ENCODE data around the gene RARB. TPM values are rescaled to one million over a fixed set of nuclear protein-coding genes. Genes with fewer than 3 reads are reported as not detected.

RARB gene
- total RNA-seq, 1 donor from 2014 or later = not detected

- peaks cover 5% of the 10 kb centered on the region for H3K4me1 Mint-ChIP-seq (ENCODE audit: unreplicated experiment)
- H3K36me3 Mint-ChIP-seq (ENCODE audit: low read depth, unreplicated experiment) = no peaks in the 10 kb centered on the region
- H3K9me3 Mint-ChIP-seq (ENCODE audit: unreplicated experiment) = no peaks in the 10 kb centered on the region
- H3K4me3 Mint-ChIP-seq (ENCODE audit: unreplicated experiment) = no peak overlapping the region
- peaks cover 8% of the 10 kb centered on the region for H3K27me3 Mint-ChIP-seq (ENCODE audit: unreplicated experiment)
- no peak for TF ChIP-seq CTCF (IDR thresholded peaks at IDR 0.05; ENCODE audit: unreplicated experiment)
- DNase-seq (ENCODE audit: low spot score) = no peak
- no peak overlapping the region for H3K27ac Mint-ChIP-seq (ENCODE audit: unreplicated experiment)
Measured at GRCh38 chr3:25589104-25589782, 161.2 kb downstream of the RARB start.

DNA sequence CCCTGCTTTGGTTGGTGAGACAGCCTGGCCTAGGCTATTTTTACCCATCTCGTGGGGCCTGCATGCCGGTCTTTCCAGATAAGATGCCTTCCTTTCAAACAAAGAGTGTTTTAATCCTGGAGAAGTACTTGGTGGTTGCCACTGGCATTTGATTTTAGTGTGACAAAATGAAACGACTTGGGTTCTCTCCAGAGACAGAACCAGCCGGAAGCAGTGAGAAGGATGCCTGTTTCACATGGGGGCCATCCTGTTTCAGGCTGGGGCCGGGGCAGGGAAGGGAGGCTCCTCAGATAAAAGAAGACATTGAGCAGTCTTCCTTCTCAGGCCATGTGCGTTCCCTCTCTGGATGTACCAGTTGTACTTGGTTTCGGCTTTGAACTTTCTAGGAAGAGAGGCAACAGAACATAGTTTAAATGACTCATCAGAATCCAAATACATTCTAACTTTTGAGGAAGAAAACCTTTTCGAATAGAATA is 161.8 kb downstream of the RARB start:
- no peak overlapping the region for H3K27ac Mint-ChIP-seq (ENCODE audit: unreplicated experiment)
- H3K4me3 Mint-ChIP-seq (ENCODE audit: unreplicated experiment) = no peak overlapping the region
- no peaks in the 10 kb centered on the region for H3K36me3 Mint-ChIP-seq (ENCODE audit: low read depth, unreplicated experiment)
- H3K4me1 Mint-ChIP-seq (ENCODE audit: unreplicated experiment) = peaks cover 5% of the 10 kb centered on the region
- TF ChIP-seq CTCF (IDR thresholded peaks at IDR 0.05; ENCODE audit: unreplicated experiment) = no peak
- H3K27me3 Mint-ChIP-seq (ENCODE audit: unreplicated experiment) = peaks cover 6% of the 10 kb centered on the region
- no peaks in the 10 kb centered on the region for H3K9me3 Mint-ChIP-seq (ENCODE audit: unreplicated experiment)
- DNase-seq (ENCODE audit: low spot score) = no peak

DNA sequence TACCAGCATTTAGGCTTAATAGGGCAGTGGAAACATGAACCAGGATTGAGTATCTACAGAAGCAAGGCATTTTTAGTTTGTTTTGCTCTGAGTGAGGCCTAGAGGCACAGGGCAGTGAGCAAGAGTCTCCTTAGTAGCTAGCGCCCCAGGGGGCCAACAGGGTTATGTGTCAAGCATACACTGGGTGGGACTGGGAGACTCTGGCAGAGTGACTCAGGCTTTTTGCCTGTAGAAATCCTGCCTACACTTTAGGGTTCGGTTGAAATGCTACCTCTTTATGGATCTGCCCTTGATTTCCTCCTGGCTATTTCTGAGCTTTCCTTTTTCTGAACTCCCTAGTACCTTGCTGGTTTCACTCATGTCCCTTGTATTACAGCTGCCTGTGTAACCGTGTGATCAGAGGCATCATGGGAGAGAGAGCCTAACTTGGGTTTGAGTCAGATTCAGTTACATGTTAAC is 164.5 kb downstream of the RARB start:
- no peak for DNase-seq (ENCODE audit: low spot score)
- no peak overlapping the region for H3K4me3 Mint-ChIP-seq (ENCODE audit: unreplicated experiment)
- no peak overlapping the region for H3K27ac Mint-ChIP-seq (ENCODE audit: unreplicated experiment)
- H3K9me3 Mint-ChIP-seq (ENCODE audit: unreplicated experiment) = no peaks in the 10 kb centered on the region
- peaks cover 4% of the 10 kb centered on the region for H3K27me3 Mint-ChIP-seq (ENCODE audit: unreplicated experiment)
- no peak for TF ChIP-seq CTCF (IDR thresholded peaks at IDR 0.05; ENCODE audit: unreplicated experiment)
- H3K4me1 Mint-ChIP-seq (ENCODE audit: unreplicated experiment) = peaks cover 5% of the 10 kb centered on the region
- peaks cover 11% of the 10 kb centered on the region for H3K36me3 Mint-ChIP-seq (ENCODE audit: low read depth, unreplicated experiment)

GRCh38 chr3:25593001-25593400 is 164.9 kb downstream of the RARB start:
- H3K27ac Mint-ChIP-seq (ENCODE audit: unreplicated experiment) = no peak overlapping the region
- peaks cover 5% of the 10 kb centered on the region for H3K4me1 Mint-ChIP-seq (ENCODE audit: unreplicated experiment)

More at GRCh38 chr3:25593001-25593400, 164.9 kb downstream of the RARB start:
- TF ChIP-seq CTCF (IDR thresholded peaks at IDR 0.05; ENCODE audit: unreplicated experiment) = no peak
- no peak for DNase-seq (ENCODE audit: low spot score)
- Mint-ChIP-seq H3K9me3 (ENCODE audit: unreplicated experiment) (no peaks in the 10 kb centered on the region), H3K36me3 (ENCODE audit: low read depth, unreplicated experiment) (peaks cover 11% of the 10 kb centered on the region), H3K4me3 (ENCODE audit: unreplicated experiment) (no peak overlapping the region), H3K27me3 (ENCODE audit: unreplicated experiment) (peaks cover 2% of the 10 kb centered on the region)

All from endothelial cell (in vitro differentiated cells).